SK-MEL-5 (cell line): Measurements from ENCODE around the gene TFG. TPM values are rescaled to one million over a fixed set of nuclear protein-coding genes. Genes with fewer than 3 reads are reported as not detected.
A peak's percentile ranks its signal among the peaks of the same experiment; 100 is the strongest.

Experiments
- DNase-seq: peaks from one replicate; pipeline ENCODE4 v3.0.0-alpha.2; 2016; ENCODE audit warnings: low read depth, low spot score
- in situ Hi-C: cut with HindIII; loops from 2 replicates; pipeline ENCODE4 v1.10.0; 2016; ENCODE audit warnings: low sequenced_read_pairs, high pct_unique_total_duplicates, low pct_unique_long_range_greater_than_20kb
- total RNA-seq: library from RNA; depleted of rRNA; stranded (reverse); fragments of >200 nt; shearing (Covaris generic); gene quantifications from 2 replicates; pipeline ENCODE4 v1.2.3, GENCODE V29; 2014; rRNA removed

Gene TFG
- total RNA-seq, 1 experiment from 2014 or later: 79.0 TPM

- in situ Hi-C loops: no loop called here
- DNase-seq: no peak
These were observed 66.9 kb downstream of the TFG start for GRCh38 chr3:100776097-100776729.

DNA sequence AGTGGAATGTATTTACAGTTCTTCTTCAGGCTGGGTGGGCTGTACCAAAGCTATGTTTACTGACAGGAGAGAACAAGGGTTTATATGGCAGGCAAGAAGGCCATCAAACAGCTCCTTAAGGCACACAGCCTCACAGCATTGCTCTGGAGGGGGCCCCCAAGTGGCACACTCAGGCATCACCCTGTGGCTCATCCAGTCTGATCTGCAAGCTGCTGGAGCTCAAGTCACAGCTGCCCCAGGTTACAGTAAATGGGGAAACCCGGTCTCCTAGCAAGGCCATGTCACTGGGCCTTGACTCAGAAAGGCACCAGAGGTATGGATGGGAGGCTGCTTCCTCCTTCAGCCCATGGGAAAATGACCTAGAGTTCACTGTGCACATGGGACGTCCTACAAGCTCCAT is 67.5 kb downstream of the TFG start:
- in situ Hi-C loops: no loop called here
- peak; percentile 28 for DNase-seq

- no peak for DNase-seq
- in situ Hi-C loops: no loop called here
These were observed 68.0 kb downstream of the TFG start for GRCh38 chr3:100777271-100777670.

DNA sequence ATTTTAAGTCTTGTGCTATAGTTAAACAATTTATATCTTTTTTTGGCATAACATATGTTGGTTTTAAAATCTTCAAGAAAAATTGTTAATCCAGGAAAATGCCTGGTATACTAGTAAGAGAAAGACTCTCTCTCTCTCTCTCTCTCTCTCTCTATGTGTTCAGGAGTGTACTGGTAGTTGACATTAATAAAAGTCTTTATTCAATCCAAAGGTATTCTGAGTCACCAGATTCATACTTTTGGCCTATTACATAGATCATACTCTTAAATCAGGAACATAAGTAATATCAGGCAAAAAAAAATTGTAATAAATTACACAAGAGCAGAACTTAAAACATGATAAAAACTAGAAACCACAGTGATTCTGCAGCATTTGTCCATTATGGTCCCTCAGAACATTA is 70.2 kb downstream of the TFG start:
- in situ Hi-C loops: no loop called here
- no peak for DNase-seq

DNA sequence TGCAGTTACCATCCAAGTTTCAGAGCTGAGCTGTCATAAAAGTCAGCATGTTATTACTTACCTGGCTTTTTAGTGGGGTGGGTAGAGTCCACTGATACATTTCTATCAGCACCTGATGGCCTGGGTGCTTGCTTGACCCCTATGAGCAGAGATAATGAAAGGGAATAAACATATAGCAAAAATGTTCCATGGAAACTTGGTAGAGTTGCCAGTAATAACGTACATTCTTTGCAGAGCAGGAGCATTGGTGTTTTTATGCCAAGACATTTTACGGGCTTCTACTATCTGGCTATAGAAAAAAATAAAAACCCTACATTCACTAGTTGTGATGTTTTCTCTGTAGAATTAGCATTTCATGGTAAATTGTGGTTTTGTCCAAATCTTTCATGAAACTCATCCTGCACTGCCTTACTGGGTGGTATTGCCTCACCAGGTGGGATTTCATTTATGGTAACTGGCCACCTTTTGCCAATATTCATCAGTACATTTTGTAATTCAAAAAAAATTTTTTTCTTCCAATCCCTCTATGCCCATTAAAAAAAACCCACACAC is 70.9 kb downstream of the TFG start:
- DNase-seq: no peak
- in situ Hi-C loops: no loop called here

GRCh38 chr3:100781301-100781700 is 72.0 kb downstream of the TFG start:
- DNase-seq: no peak
- in situ Hi-C loops: no loop called here

DNA sequence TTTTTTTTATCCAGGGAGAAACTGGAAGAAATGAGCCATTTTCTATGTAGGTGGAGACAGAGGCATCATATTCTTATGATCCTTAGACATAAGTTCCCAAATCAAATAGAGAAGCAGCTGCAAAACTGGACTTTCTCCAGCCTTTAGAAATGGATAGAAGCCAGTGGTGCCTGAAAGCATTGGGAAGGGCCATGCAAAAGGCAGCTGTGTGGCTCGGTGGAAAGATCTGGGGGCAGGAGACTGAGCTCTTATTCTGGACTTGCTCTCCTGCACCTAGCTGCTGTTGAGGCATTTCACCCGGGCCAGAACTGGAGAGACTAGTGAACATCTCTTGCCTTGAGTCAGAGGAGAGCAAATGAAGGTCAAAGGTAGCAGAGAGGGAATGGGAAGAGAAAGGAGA is 73.1 kb downstream of the TFG start:
- in situ Hi-C loops: no loop called here

DNA sequence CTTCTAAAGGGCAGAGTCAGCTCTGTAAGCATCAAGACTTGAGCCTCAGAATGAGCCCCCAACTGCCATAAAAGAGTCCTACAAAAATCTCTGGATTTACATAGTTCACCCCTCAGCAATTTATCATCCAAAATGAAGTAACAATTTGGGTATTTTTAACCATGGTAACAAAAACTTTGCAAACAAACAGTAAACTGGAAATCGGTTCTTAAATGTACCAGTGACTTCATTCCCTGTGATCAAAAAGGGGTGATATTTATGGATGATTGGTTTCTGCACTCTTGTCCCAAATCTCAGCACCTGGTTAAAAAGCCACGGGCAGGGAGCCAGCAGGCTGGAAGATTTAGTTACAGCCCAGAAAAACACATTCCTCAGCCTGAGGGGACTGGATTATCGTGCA is 73.6 kb downstream of the TFG start:
- in situ Hi-C loops: no loop called here
- no peak for DNase-seq

More for the DNA sequence above, 73.1 kb downstream of the TFG start:
- no peak for DNase-seq

- DNase-seq: no peak
- in situ Hi-C loops: no loop called here
These were observed 74.3 kb downstream of the TFG start for GRCh38 chr3:100783619-100784018.

GRCh38 chr3:100789579-100789978 is 80.3 kb downstream of the TFG start:
- in situ Hi-C loops: no loop called here

GRCh38 chr3:100796556-100796955 is 87.3 kb downstream of the TFG start:
- peak; percentile 50 for DNase-seq
- in situ Hi-C loops: no loop called here

More at GRCh38 chr3:100789579-100789978, 80.3 kb downstream of the TFG start:
- no peak for DNase-seq

- no peak for DNase-seq
- in situ Hi-C loops: no loop called here
These were observed 88.7 kb downstream of the TFG start for GRCh38 chr3:100798012-100798411.

Other genes starting within 250 kb of the TFG start
- 21.1 and 21.4 TPM in 2 replicates for gene TMEM45A, start 216.9 kb upstream of the TFG start, total RNA-seq
- not detected in 2 replicates for gene ADGRG7, start 99.9 kb upstream of the TFG start, total RNA-seq